ENCODE results near the gene DNPEP.
"Not testable (repeated sequence)": the region's sequence is repeated elsewhere in the genome, so short reads cannot be mapped to it uniquely, and the experiment has no call there.

DNPEP gene

GRCh38 chr2:219398721-219399363 lies 11.1 kb upstream of the DNPEP start:
- DNase-seq: no peak

DNA sequence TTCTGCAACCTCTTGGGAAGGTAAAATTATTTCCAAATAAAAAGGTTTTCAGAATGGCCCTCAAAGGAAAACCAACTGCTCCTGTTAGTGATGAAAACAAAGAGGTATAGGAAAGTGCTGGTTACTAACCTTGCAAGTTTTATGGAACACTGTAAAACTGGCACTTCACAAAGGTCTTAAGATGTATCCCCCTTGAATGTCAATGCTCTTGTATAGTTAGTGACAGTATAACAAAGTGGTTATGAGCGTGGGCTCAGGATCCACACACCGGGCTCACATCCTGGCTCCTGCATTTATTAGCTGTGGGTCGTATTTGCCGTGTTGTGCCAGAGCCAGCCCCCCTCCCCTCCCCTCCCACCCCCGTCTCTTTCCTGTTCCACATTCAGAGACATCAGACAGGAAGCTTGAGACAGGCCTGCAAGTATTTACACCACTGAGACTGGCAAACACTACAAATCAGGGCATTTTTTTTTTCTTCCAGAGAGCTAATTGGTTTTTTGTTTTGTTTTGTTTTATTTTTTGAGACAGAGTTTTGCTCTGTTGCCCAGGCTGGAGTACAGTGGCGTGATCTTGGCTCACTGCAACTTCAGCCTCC lies 9.2 kb upstream of the DNPEP start:
- no peak for DNase-seq

GRCh38 chr2:219395609-219396008 lies 7.9 kb upstream of the DNPEP start:
- DNase-seq: no peak

DNA sequence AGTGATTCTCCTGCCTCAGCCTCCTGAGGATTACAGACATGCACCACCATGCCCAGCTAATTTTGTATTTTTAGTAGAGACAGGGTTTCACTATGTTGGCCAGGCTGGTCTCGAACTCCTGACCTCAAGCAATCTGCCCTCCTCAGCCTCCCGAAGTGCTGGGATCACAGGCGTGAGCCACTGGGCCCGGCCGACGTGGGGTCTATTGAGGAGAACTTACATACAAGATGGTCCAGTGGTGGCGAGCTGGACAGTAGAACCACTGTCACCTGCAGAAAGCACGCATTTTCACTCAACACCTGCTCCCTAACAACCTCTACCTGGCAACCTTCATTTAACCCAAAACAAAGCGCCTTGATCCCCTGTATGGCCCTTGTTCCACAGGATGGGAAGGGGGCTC lies 7.3 kb upstream of the DNPEP start:
- DNase-seq: not testable (repeated sequence)

- DNase-seq: no peak
Observed at GRCh38 chr2:219392754-219393153, 5.0 kb upstream of the DNPEP start.

- no peak for DNase-seq
Observed at GRCh38 chr2:219388907-219389156, 1.1 kb upstream of the DNPEP start.

GRCh38 chr2:219388121-219388906 lies 602 bp upstream of the DNPEP start:
- peak; percentile 99 for DNase-seq

DNA sequence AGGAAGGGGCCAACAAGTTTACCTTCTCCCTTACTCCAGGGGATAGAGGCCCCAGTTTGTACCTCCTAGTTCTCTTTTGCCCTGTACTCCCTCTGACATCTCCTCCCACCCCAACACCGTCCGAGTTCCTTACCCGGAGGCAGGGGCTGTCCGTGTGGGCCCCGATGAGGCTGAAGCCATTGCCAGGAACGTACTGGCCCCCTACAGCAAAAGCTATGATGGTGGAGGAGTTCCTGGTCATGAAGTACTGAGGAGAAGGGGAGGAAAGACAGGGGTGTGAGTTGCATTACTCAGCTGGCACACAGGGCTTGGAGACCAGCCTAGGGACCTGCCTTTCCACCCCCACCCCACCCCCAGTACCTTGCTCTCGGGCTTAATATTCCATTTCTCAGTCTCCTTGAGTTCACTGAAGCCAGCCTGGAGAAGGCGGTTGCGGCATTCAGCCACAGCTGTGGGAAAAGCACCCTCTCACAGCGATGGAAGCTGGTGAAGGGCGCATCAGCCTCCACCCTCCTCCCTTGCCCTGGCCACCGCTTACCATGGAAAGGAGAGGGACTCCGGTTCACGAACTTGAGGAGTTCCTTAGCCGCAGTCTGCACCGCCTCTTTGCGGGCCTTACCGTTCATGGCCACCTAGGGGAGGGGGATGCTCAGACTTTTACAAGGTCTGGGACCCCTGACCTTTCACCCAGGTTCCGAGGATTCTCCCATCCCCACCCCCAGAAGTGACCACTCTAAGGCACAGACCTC lies 1.0 kb downstream of the DNPEP start:
- DNase-seq: no peak

DNA sequence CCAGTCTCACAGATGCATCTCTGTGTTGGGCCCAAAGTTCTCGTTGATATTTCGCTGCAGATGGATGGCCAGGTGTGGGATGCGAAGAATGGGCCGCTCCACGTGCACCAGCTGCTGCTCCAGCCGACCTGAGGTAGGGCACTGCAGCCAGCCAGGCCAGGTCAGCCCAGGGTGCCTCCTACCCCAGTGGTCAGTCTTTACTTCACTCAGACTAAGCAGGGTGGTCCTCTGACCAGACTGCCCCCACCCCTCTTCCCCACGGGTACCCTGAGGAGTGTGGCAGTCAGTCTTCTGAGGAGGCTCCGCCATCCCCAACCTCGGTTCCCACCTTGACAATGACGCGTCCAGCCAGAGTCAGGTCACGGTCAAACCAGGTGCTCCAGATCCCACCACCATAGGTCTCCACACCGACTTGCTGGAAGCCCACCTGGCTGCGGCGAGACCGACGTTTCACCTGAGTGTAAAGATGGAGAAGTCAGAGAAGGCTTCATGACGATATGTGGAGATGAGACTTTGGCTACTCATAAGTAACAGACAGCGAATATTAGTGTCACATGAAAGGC lies 1.7 kb downstream of the DNPEP start:
- DNase-seq: no peak

- no peak for DNase-seq
Observed at GRCh38 chr2:219384859-219385258, 2.9 kb downstream of the DNPEP start.

- no peak for DNase-seq
Observed at GRCh38 chr2:219384083-219384713, 3.5 kb downstream of the DNPEP start.

- DNase-seq: no peak
Observed at GRCh38 chr2:219381448-219381847, 6.3 kb downstream of the DNPEP start.

DNA sequence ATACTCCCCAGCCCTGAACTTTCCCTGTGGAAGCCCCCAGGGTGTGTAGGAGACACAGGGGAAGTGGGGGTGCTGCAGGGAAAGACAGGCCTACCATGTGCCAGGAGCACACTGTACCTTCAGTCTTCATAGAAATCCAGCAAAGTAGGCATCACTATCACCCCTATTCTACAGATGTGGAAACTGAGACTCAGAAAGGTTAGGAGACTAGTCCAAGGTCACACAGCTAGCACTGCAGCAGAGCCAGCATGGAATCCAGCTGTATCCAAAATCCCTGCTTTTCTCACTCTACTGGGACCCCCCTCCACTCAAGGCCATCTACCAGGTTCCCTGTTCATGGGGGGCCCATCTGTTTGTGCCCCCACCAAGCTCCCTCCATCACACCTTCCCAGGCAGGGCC lies 6.8 kb downstream of the DNPEP start:
- no peak for DNase-seq

GRCh38 chr2:219378163-219378851 lies 9.4 kb downstream of the DNPEP start:
- DNase-seq: no peak

GRCh38 chr2:219369447-219369861 lies 18.3 kb downstream of the DNPEP start:
- DNase-seq: no peak

GRCh38 chr2:219368690-219369191 lies 19.0 kb downstream of the DNPEP start:
- no peak for DNase-seq

DNA sequence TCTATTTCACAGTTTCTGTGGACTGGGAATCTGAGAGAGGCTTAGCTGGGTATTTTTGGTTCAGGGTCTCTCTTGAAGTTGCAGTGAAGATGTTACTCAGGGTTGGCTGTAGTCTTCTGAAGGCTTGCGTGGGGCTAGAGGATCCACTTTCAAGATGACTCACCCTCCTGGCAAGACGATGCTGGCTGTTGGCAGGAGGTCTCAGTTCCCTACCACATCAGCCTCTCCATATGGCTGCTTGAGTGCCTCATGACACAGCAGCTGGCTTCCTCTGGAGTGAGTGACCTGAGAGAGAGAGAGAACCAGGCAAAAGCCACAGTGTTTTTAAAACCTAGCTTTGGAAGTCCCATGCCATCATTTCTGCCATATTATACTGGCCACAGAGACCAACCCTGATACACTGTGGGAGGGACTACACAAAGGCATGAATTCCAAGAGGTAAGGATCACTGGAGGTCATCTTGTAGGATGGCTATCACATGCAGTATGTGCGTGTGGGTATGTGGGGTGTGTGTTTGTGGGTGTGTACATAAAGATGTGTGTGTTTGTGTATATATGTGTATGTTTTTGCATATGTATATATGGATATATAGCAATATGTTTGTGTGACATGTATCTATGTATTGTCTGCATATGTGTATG lies 25.1 kb downstream of the DNPEP start:
- no peak for DNase-seq

GRCh38 chr2:219362072-219362471 lies 25.6 kb downstream of the DNPEP start:
- no peak for DNase-seq

GRCh38 chr2:219358170-219359075 lies 29.3 kb downstream of the DNPEP start:
- DNase-seq: no peak

- DNase-seq: no peak
Observed at GRCh38 chr2:219356834-219357233, 30.9 kb downstream of the DNPEP start.
